Activated CD8-positive, alpha-beta memory T cell treated with anti-CD3 and anti-CD28 coated beads for 4 hours (primary cell): Measurements from ENCODE around the gene SF3B4.
"Not testable (repeated sequence)": the region's sequence is repeated elsewhere in the genome, so short reads cannot be mapped to it uniquely, and the experiment has no call there.

ENCODE experiments used
- DNase-seq, 2 donors: peaks; one replicate each; pipeline ENCODE4 v3.0.0-alpha.2; 2020; ENCODE audit warnings: low read depth in 2 of 2

SF3B4 gene, protein sequence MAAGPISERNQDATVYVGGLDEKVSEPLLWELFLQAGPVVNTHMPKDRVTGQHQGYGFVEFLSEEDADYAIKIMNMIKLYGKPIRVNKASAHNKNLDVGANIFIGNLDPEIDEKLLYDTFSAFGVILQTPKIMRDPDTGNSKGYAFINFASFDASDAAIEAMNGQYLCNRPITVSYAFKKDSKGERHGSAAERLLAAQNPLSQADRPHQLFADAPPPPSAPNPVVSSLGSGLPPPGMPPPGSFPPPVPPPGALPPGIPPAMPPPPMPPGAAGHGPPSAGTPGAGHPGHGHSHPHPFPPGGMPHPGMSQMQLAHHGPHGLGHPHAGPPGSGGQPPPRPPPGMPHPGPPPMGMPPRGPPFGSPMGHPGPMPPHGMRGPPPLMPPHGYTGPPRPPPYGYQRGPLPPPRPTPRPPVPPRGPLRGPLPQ

DNA sequence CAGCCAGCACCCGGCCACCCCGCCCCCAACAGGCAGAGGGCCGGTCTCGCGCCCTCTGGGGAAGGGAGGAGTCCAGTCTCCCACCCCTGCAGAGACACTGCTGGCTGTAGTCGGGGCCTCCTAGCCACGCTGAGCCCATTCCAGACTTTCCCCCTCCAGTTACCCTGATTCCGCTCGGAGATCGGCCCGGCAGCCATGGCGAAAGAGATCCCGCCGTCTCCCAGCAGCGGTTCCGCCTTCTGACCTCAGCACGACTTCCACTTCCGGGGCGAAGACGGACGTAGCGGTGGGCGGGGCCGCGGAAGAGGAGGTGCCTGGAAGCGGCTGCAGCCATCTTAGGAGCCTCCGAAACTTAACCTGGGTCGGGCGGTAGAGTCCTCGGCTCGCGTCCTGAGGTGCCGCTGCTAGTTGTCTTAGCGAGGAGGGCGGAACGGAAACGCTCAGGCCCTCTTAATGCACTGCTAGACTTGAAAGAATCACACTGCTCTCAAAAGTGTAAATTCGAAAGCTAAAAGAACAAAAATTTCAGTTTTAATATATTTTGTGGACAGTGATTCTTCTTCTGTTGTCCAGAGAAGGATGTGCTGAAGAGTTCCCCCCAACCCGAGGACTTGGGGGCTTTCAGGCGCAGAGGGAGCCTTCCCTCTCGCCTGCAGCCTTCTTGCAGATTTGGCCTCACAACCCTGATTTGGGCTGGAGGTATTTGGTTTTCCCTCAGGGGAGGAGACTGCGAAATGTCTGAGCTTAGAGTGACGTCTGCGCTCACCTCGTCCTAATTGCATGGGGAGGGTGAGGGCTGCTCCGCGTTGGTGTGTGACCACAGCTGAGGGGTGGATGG is at the start of gene SF3B4:
SF3B4 (minus strand) TSS at position 241 of the 838 bp plus-strand sequence; CDS start at position 197, 44 bp downstream.
- DNase-seq, result peak; percentile 91 to 93

DNA sequence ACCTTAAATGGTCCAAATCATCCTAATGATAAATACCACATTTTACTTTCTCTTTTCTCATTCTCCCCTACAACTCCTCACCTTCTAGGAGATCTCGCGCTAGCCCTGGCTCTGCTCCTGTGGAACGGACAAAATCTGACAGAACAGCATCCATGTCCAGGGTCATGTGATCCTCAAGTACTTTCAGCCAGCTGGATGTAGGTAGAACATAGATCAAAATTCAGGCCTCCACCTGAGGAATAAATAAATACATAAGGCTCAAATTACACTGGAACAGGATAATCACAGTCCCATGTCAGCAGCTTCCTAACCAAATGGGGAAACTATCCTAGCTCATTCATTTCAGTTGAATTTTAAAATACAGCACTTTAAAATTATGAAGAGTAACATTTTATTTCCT is 49.7 kb upstream of the SF3B4 start:
- DNase-seq, result no peak

DNA sequence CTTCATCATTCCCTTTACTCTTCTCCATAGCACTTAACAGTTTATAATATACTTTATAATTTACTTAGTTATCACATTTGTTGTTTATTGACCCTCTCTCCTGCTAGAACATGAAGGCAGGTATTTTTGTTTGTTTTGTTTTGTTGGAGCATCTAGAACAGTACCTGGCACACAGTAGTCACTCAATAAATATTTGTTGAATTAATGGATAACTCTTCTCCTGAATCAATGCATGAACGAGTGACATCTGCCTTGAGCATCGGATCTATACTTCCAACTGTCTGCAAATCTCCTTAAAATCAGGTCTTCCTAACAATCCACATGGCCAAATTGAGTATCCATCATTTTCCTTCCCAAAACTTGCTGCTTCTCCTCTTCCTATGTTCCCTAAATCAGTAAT is 44.9 kb upstream of the SF3B4 start:
- DNase-seq, result no peak

DNA sequence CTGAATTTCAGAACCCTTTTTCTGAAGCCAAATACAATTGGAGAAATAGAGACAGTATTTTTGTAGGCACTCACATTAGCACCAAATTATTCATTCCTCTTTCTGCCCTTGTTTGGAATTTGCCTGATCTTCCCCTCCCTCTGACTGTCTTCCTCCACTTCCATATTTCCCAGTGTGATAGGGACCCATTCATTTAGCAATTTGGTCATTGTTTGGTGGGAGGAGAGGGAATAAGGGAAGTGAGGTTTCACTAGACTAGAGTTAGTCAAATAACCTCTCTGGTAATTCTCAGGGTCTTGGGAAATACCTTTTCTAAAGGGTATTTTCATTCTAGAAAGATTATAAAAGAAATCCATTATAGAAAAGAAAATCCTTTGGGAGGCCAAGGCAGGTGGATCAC is 40.0 kb upstream of the SF3B4 start:
- no peak for DNase-seq

DNA sequence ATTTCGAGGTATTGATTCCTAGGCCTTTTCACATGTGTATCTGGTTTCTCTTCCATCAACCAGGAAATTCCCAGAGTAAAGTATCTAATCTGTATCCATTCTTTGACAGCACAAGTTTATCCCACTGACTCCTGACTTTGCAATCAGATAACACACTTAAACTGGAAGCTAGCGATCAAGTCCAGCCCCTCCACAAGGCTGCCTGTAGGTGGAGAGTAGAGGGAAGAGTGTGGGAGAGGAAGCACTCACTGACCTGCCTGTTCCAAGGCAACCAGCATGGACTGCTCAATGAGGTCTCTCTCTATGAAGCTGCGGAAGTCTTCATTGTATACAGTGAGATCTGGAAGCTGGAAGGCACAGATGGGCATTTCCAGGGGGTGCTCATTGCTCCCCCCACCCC is 39.4 kb upstream of the SF3B4 start:
- DNase-seq, result no peak

DNA sequence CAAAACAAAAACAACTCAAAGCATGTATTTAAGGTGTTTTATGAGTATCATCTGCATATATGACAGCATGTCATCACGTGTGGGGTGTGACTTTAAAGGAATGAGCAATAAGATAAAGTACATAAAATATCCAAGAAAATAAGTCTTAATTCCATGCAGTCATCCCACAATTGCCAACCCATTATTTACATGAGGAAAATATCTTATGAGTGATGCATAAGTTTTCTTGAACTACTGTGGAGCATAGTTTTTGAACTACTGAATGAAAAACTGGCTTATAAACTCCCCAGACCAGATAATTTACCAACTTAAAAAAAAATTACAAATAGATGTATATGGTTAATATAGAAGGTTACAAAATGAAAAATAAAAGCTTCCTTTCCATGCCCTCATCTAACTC is 38.8 kb upstream of the SF3B4 start:
- no peak for DNase-seq

DNA sequence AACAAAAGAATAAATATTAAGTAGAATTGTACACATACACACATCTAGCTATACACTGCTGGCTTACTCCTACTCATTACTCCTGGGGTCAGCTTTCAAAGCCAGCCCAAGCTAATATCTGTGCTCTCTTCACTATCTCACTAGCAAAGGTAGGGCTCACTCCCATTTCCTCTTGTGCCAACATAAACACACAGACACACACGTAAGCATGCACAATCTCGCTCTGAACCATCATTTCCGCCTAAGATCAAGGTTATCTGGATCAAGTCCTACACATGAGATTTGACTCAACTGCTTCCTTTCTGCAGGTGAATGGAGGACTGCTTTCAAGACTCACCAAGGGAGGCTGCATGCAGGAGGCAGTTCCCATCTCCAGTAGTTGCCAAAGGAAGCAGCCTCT is 37.8 kb upstream of the SF3B4 start:
- DNase-seq, result no peak

DNA sequence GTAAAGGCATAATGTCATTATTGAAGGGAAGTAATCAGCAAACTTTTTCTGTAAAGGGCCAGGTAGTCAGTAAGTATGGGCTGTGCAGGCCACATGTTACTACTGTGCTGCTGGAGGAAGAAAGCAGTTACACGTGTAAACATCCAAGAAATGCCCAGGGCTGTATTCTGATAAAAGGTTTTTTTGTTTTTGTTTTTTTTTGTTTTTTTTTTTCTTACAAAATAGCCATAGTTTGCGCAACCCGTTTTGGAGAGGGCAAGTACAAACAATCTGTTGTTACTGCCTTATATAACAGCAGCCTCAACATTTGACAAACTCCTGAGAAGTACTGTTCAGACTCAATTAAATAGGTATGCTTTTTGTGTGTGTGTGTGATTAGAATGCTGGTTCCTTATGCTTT is 35.8 kb upstream of the SF3B4 start:
- DNase-seq, result no peak

DNA sequence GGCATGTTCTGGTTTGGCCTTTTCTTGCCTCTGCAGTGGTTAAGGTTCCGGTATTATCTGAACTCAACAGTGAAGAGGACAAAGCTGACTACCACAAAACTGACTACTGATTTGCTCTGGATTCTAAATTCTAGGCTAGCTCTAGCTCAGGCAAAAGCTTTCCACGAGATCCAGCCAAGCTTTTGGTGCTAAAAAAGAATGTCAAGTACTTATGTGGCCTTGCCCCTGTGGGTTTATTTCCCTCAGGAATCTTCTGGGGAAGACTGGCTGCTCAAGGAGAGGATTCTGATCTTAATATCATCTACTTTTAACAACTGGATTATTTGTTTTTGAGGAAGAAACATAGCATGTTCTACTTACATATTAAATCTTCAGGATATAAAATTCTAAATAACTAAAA is 35.1 kb upstream of the SF3B4 start:
- DNase-seq, result no peak

DNA sequence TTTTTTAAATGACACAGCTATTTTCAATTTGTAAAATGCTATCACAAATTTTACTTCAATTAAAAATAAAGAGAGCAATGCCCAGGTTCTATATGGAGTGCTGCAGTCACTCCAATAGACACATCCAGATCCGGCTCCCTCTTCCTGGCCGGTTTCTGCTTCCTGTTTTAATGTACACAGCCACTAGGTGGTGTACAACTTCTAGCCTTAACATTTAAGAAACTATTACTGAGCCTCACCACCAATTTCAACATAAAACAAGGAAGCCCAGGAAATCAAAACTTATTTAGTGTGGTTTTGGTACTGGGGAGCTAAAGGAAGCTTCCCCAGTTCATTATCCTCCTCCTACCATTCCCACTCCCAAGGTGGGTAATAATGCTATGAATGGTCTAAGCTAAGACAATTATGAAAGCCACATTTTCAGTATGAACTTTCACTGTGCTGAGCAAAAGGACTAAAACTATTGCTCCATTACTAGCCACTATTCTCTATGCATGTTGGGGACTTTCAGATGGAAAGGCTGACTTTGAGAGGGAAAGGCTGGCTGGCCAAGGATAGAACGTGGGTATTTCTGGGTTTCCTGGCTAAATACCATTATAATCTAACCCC is 34.5 kb upstream of the SF3B4 start:
- DNase-seq, result peak in 1 of 2 donors; percentile 13

DNA sequence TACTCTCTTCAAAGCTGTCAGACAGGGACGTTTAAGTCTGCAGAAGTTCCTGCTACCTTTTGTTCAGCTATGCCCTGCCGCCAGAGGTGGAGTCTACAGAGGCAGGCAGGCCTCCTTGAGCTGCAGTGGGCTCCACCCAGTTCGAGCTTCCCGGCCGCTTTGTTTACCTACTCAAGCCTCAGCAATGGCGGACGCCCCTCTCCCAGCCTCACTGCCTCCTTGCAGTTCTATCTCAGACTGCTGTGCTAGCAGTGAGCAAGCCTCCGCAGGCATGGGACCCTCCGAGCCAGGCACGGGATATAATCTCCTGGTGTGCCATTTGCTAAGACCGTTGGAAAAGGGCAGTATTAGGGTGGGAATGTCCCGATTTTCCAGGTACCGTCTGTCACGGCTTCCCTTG is 29.9 kb upstream of the SF3B4 start:
- DNase-seq, result not testable (repeated sequence)

DNA sequence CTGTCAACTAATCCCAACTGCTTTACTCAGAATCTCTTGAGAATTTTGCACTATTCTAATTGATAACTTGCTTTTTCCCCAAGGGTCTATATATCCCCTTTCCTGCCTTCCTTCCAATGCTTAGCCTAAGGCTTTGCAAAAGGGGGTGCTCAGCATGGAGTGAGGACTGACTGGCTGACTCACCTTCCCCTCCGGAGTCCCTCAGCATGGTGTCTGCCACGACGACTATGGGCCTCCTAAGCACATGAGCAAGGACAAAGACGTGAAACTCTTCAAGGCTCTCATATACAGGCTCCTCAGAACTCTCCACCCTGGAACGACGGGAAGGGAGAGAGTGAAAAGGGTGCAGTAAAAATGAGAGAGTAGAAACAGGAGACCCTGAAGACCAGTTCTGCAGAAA is 22.3 kb upstream of the SF3B4 start:
- no peak for DNase-seq

DNA sequence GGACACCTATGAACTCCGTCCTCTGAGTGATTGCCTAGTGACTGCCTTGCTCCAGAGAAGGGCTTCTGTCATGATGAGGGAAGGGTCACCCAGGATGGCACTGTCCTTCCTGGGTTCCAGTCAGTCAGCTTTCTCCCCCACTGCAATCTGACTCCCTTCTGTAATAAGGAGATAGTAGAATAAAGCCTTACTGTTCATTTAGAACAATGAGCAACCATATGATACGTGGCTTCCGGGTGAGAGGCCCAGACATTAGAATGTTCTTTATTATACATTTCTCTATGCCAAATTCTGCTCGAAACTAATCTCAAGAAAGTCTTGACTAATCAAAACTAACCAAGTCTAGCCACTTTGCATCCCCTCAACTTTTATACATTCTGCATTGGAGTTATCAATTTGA is 17.6 kb upstream of the SF3B4 start:
- no peak for DNase-seq

DNA sequence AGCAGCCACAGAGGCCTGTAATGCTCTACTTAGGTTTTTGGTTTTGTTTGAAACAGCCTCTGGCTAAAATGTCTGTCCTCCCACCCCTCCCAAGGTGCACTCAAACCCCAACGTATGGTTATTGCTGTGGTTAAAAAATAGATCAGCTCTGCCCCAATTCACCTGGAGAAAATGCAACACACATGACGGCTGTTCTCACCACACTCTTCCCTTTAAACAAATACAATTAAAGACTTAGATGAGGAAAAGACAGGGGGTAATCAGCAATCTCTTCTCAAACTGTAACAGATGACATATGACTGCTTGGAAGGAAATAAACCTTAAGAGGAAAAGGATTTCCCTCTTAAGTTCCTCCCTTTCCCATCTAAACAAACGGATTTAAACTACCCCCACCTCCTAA is 15.3 kb upstream of the SF3B4 start:
- no peak for DNase-seq

DNA sequence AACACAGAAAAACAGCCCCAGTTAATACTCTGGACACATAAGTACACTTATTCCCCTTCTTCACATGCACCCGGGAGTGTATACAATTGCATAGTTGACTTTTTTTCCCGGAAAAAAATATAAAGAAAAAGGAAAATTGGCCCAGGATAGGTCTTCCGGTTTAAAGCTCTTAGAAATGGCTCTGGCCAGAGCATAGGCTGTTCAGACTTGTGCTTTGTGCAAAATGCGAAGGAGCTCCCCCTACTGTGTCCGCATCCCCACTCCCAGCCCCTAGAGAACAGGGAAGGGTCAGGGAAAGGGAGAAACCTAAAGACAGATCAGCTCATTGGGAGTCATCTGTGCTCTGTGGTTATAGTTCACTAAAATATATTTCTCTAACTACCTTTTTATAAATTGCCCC is 14.6 kb upstream of the SF3B4 start:
- no peak for DNase-seq

DNA sequence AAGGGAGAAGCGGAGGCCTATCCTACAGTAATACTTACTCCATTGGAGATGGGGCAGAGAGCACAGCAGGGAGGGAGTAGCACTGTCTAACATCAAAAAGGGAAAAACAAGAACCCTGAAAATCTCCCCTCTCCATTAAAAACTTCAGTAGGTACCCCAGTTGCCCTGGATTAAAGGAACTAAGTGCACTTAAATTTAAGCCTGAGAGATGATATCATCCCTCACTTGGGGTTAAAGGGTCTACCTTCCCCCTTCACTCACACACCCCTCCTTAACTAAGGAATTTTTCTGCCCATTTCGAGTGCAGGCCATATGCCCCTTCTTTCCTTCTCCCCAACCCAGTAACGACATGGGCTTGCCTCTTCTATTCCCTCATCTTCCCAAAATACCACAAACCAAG is 12.8 kb upstream of the SF3B4 start:
- DNase-seq, result no peak

DNA sequence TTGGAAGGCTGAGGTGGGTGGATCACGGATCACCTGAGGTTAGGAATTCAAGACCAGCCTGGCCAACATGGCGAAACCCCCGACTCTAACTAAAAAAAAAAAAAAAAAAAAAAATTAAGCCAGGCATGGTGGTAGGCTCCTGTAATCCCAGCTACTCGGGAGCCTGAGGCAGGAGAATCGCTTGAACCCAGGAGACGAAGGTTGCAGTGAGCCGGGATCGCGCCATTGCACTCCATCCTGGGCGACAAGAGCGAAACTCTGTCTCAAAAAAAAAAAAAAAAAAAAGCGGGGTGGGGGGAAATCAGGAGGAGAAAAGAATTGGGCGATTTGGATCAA is 11.0 kb upstream of the SF3B4 start:
- not testable (repeated sequence) for DNase-seq

DNA sequence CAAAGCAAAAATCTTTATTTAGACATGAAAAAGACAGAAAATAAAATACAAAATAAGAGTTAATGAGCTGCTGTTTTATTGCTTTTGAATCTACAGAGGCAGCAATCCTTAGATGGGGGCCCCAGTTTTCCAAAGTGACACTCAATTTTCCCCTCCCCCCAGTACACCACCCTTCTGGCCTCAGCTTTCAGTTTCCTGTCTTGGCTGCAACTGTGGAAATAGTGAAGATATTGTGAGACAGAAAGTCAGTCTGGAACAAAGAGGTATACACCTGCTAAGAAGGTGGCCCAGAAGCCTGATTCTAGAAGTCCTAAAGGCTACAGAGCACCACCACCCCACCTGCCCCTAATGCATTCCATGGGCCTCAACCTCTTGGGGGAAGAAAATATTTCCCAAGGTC is 10.2 kb upstream of the SF3B4 start:
- DNase-seq, result no peak

DNA sequence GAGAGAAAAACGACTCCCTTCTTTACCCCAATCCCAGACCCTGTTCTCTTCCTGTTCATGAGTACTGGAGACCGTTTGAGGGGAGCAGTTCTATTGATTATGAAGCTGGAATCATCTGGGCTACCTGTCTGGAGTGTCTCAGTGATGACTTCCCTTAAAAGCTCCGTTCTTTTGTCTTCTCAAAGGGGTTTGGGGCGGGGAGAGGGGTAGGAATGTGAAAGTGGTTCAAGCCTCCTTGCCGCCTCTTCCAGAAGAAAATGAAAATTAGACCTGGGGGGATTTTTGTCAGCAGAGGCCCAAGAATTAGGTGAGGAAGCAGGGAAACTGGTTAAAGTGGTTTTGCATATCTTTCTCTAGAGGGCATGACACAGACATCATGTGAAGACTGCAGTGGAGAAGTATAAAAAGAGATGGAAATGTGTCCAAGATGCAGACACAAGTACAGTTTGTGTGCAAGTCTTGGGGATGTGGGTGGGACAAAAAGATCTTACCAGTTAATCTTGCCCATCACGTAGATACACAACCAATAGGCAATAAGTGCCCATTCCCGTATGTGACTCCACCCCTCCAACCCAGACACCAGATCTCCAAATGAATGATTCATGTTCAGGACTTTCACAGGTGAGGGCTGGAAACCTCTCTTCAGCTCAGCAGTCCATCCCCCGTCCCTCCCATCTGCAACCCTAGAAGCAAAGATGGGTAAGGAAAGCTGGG is 9.5 kb upstream of the SF3B4 start:
- DNase-seq, result no peak

DNA sequence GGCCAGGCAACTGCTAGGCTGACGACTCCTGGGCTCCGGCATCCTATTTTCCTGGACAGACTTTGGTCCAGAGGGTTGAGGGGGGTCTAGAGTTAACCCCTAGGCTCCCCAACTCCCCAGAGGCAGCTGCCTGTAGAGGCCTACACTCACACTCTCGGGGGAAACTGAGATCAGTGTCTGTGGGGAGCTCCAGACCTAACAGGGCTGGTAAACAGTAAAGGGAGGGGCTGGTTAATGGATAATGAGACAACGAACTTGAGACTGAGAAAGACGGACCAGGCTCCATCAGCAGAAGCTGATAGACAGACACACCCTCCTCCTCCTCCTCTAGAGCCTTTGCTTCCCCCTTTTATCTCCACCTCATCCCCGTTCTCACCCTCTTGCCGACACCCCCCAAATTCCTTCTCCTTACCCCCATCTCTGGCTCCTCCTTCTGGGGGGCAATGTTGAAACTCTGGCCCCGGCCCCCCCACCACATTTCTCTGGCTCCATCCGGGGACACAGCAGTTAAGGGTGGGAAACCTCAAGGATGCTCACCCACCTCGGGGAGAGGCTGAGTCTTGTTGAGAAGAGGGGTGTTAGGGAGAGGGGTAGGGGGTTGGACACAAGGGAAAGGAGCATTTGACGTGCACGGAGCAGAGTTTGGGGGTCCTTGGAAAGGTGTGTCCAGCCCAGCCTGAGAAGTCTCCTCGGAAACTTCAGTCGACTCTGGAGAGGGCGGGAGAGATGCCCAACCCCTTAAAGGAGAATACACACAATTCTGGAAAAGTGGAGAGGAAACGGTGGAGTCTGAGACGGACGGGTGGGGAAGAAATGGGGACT is 8.8 kb upstream of the SF3B4 start, which contains the start of gene MTMR11:
MTMR11 (minus strand) TSS at position 710 of the 822 bp plus-strand sequence; CDS start at position 478, 232 bp downstream.
- DNase-seq, result no peak

DNA sequence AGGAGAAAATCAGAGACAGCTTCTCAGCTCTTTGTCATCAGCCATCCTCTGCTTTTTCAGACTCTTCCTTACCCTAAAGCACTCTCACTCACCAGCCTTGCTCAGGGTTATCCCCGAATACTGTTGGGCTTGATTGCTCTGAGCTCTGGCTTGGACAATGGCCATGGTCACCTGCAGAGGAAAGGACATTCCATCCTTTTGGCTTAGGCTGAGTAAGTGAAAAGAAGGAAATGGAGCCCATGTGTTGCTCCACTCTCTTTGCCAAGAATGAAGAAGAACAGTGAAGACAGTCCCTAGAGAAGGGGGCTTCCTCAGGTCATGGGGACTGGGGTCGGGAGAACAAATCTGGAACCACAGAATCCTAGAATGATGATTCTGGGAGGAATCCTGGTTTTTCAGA is 6.8 kb upstream of the SF3B4 start:
- no peak for DNase-seq
